ENCODE results near the gene AUP1. TPM values are rescaled to one million over a fixed set of nuclear protein-coding genes. Genes with fewer than 3 reads are reported as not detected.

Gene AUP1
- total and polyA plus RNA-seq, 2 of the 4 experiments (the other 2 are of a cell fraction) = 47.5 to 100.0 TPM

GRCh38 chr2:74551530-74551929, 22.0 kb upstream of the AUP1 start:
- Histone ChIP-seq H2BK20ac (ENCODE audit: low read depth, low read length) (no peak overlapping the region), H3K9me3 (ENCODE audit: control insufficient read depth, insufficient read depth, low read length) (no peaks in the 10 kb centered on the region), H3K18ac (ENCODE audit: low read depth, low read length) (no peak overlapping the region), H2BK15ac (ENCODE audit: low read depth, low read length) (no peak overlapping the region), H3K79me1 (ENCODE audit: low read depth in 1 of 2, low read length in 2 of 2) (peaks cover 20 to 68% of the 10 kb centered on the region in 2 experiments), H2BK120ac (ENCODE audit: low read depth, low read length) (no peak overlapping the region), H3K14ac (replicated peaks; ENCODE audit: low read depth, low read length) (no peak overlapping the region), H3K9ac (ENCODE audit: low read depth, low read length) (no peak overlapping the region), H2AK9ac (replicated peaks; ENCODE audit: low read depth, low read length, poor library complexity) (no peak overlapping the region), H3K4me2 (ENCODE audit: low read depth, low read length) (no peak overlapping the region), H4K8ac (ENCODE audit: low read depth in 2 of 2, low read length in 2 of 2) (no peak overlapping the region), H3K4ac (ENCODE audit: low read depth, low read length) (no peak overlapping the region), H3K56ac (ENCODE audit: extremely low read depth, insufficient read depth, low read length) (no peak overlapping the region), H2BK5ac (ENCODE audit: low read depth, low read length, poor library complexity, severe bottlenecking) (no peak overlapping the region), H4K91ac (ENCODE audit: insufficient read depth, low read depth, low read length) (no peak overlapping the region), H3K27me3 (ENCODE audit: control insufficient read depth, insufficient read depth, low read length) (no peaks in the 10 kb centered on the region), H3K27ac (ENCODE audit: insufficient read depth, low read length) (no peak overlapping the region), H4K5ac (ENCODE audit: low read depth, low read length) (no peak overlapping the region), H3K23ac (ENCODE audit: low read depth, low read length) (no peak overlapping the region; the same call in 1 of the 2 replicates), H3K4me3 (ENCODE audit: insufficient read depth, low read depth, low read length) (no peak overlapping the region), H2AK5ac (ENCODE audit: low read depth, low read length) (no peak overlapping the region), H3K4me1 (ENCODE audit: control insufficient read depth, insufficient read depth, low read length) (peaks cover 24% of the 10 kb centered on the region), H4K20me1 (ENCODE audit: insufficient read depth, low read length) (no peaks in the 10 kb centered on the region; the same call in 1 of the 2 replicates), H3K9me1 (ENCODE audit: insufficient read depth, low read length) (peaks cover 13% of the 10 kb centered on the region; the same call in 1 of the 2 replicates), H2AFZ (replicated peaks; ENCODE audit: low read length, poor library complexity) (no peak overlapping the region), H3K36me3 (ENCODE audit: control insufficient read depth, insufficient read depth, low read length) (peaks cover 18% of the 10 kb centered on the region)
- dilution Hi-C loops (cut with HindIII; ENCODE audit: low sequenced_read_pairs, unreplicated experiment) = no loop called here
- no TSS peak for BruUV-seq (replicated peaks)
- TF ChIP-seq CEBPB (IDR thresholded peaks at IDR 0.05; ENCODE audit: low read depth, low read length) = no peak
- no peak for TF ChIP-seq BHLHE40 (IDR thresholded peaks at IDR 0.05; ENCODE audit: low read depth, low read length)
- no peak for TF ChIP-seq POLR2A (IDR thresholded peaks at IDR 0.05; ENCODE audit: low read depth, low read length)
- no peak for TF ChIP-seq RFX5 (IDR thresholded peaks at IDR 0.05; ENCODE audit: low read depth, low read length)
- TF ChIP-seq NFE2L2 (IDR thresholded peaks at IDR 0.05; ENCODE audit: low read depth, low read length) = no peak
- no peak for TF ChIP-seq FOS (IDR thresholded peaks at IDR 0.05; ENCODE audit: low read depth, low read length)
- TF ChIP-seq RAD21 (IDR thresholded peaks at IDR 0.05; ENCODE audit: low read length) = no peak
- no peak for TF ChIP-seq RCOR1 (IDR thresholded peaks at IDR 0.05; ENCODE audit: insufficient replicate concordance, low read length)
- TF ChIP-seq ELK1 (IDR thresholded peaks at IDR 0.05; ENCODE audit: borderline replicate concordance, low read depth, low read length) = no peak
- TF ChIP-seq MAFK (IDR thresholded peaks at IDR 0.05; ENCODE audit: low read depth, low read length) = no peak
- DNase-seq (no peak), ATAC-seq (ENCODE audit: low read depth) (no peak)
- in situ Hi-C loops (cut with MboI; ENCODE audit: low sequenced_read_pairs) = no loop called here
- intact Hi-C loops (cut with micrococcal nuclease) = no loop called here
- ChIA-PET POLR2A (ENCODE audit: unreplicated experiment) (interaction anchor here (0.7 kb wide), 1 partner anchor 28 kb away, joined by 7 read pairs; no protein-coding TSS in a partner anchor), CTCF (no interaction called here)

Data from IMR-90 (cell line).